Measurements from ENCODE around the gene SHF.
A peak's percentile ranks its signal among the peaks of the same experiment; 100 is the strongest.

The SHF gene

GRCh38 chr15:45129651-45130129 lies 58.1 kb downstream of the SHF start, which contains the start of the genes DUOX1 and DUOXA1:
Gene DUOX1, plus strand, starts transcription at chr15:45129994. Its CDS starts 1,973 bp downstream, at chr15:45131967.
Gene DUOXA1, minus strand, starts transcription at chr15:45129879. Its CDS starts 6,865 bp downstream, at chr15:45123014.
- no peak within 1 kb of the TSS for H3K4me3 ChIP-seq (ENCODE audit: low read length)

GRCh38 chr15:45128971-45129639 lies 58.7 kb downstream of the SHF start:
- H3K36me3 ChIP-seq (ENCODE audit: control insufficient read depth, low read length), result no peaks in the 10 kb centered on the region
- no peak for TF ChIP-seq EZH2phosphoT487 (IDR thresholded peaks at IDR 0.05; ENCODE audit: borderline replicate concordance, low read length)
- TF ChIP-seq CTCF (IDR thresholded peaks at IDR 0.05; ENCODE audit: low read depth, low read length, poor library complexity, severe bottlenecking), result no peak
- no peaks in the 10 kb centered on the region for H3K9me2 ChIP-seq (replicated peaks; ENCODE audit: control insufficient read depth, low read length)
- H3F3A ChIP-seq (ENCODE audit: control insufficient read depth, insufficient read depth), result no peaks in the 10 kb centered on the region
- H3K27ac ChIP-seq (ENCODE audit: low read depth, low read length), result no peak overlapping the region
- H3K79me2 ChIP-seq (ENCODE audit: control insufficient read depth, low read length), result no peaks in the 10 kb centered on the region
- H3K4me3 ChIP-seq (ENCODE audit: low read length), result no peak overlapping the region
- no peak overlapping the region for H3K4me2 ChIP-seq (ENCODE audit: low read length)
- H3K4me1 ChIP-seq (ENCODE audit: control insufficient read depth, low read length), result no peaks in the 10 kb centered on the region
- H3K27me3 ChIP-seq (ENCODE audit: control insufficient read depth, low read length), result peaks cover 18% of the 10 kb centered on the region
- no peaks in the 10 kb centered on the region for H3K9me3 ChIP-seq (ENCODE audit: control insufficient read depth, insufficient read depth, low read length)
- no peaks in the 10 kb centered on the region for H4K20me1 ChIP-seq (ENCODE audit: control insufficient read depth, insufficient read depth, low read depth, low read length)

More at GRCh38 chr15:45129651-45130129, 58.1 kb downstream of the SHF start, which contains the start of the genes DUOX1 and DUOXA1:
- H3K4me1 ChIP-seq (ENCODE audit: control insufficient read depth, low read length), result no peaks in the 10 kb centered on the region
- H3K4me2 ChIP-seq (ENCODE audit: low read length), result no peak within 1 kb of the TSS
- no peaks in the 10 kb centered on the region for H4K20me1 ChIP-seq (ENCODE audit: control insufficient read depth, insufficient read depth, low read depth, low read length)
- H3K79me2 ChIP-seq (ENCODE audit: control insufficient read depth, low read length), result no peaks in the 10 kb centered on the region
- peaks cover 18% of the 10 kb centered on the region for H3K27me3 ChIP-seq (ENCODE audit: control insufficient read depth, low read length)
- H3K9me3 ChIP-seq (ENCODE audit: control insufficient read depth, insufficient read depth, low read length), result no peaks in the 10 kb centered on the region
- H3K27ac ChIP-seq (ENCODE audit: low read depth, low read length), result no peak within 1 kb of the TSS
- TF ChIP-seq EZH2phosphoT487 (IDR thresholded peaks at IDR 0.05; ENCODE audit: borderline replicate concordance, low read length) (no peak), CTCF (IDR thresholded peaks at IDR 0.05; ENCODE audit: low read depth, low read length, poor library complexity, severe bottlenecking) (no peak)
- no peaks in the 10 kb centered on the region for H3K36me3 ChIP-seq (ENCODE audit: control insufficient read depth, low read length)
- no peaks in the 10 kb centered on the region for H3F3A ChIP-seq (ENCODE audit: control insufficient read depth, insufficient read depth)
- no peaks in the 10 kb centered on the region for H3K9me2 ChIP-seq (replicated peaks; ENCODE audit: control insufficient read depth, low read length)

GRCh38 chr15:45126535-45127158 lies 61.1 kb downstream of the SHF start:
- H3K4me3 ChIP-seq (ENCODE audit: low read length), result no peak overlapping the region
- no peaks in the 10 kb centered on the region for H3K79me2 ChIP-seq (ENCODE audit: control insufficient read depth, low read length)
- peaks cover 22% of the 10 kb centered on the region for H3K27me3 ChIP-seq (ENCODE audit: control insufficient read depth, low read length)
- no peaks in the 10 kb centered on the region for H3K36me3 ChIP-seq (ENCODE audit: control insufficient read depth, low read length)
- H3K27ac ChIP-seq (ENCODE audit: low read depth, low read length), result no peak overlapping the region
- H4K20me1 ChIP-seq (ENCODE audit: control insufficient read depth, insufficient read depth, low read depth, low read length), result no peaks in the 10 kb centered on the region
- no peaks in the 10 kb centered on the region for H3K9me3 ChIP-seq (ENCODE audit: control insufficient read depth, insufficient read depth, low read length)
- no peaks in the 10 kb centered on the region for H3K4me1 ChIP-seq (ENCODE audit: control insufficient read depth, low read length)
- H3K4me2 ChIP-seq (ENCODE audit: low read length), result no peak overlapping the region
- no peaks in the 10 kb centered on the region for H3F3A ChIP-seq (ENCODE audit: control insufficient read depth, insufficient read depth)
- TF ChIP-seq EZH2phosphoT487 (IDR thresholded peaks at IDR 0.05; ENCODE audit: borderline replicate concordance, low read length) (no peak), CTCF (IDR thresholded peaks at IDR 0.05; ENCODE audit: low read depth, low read length, poor library complexity, severe bottlenecking) (peak; percentile 77)
- H3K9me2 ChIP-seq (replicated peaks; ENCODE audit: control insufficient read depth, low read length), result no peaks in the 10 kb centered on the region
